ENCODE measurements around the gene TIMM17A. TPM values are rescaled to one million over a fixed set of nuclear protein-coding genes. Genes with fewer than 3 reads are reported as not detected.
A peak's percentile ranks its signal among the peaks of the same experiment; 100 is the strongest.

TIMM17A gene
- total and polyA plus RNA-seq, 2 of the 8 experiments (the other 6 are each of a cell fraction or from before 2014, with no cell fraction given), result 30.3 to 57.1 TPM

- TF ChIP-seq CEBPB (IDR thresholded peaks at IDR 0.05; ENCODE audit: low read depth, low read length) (no peak), SP1 (IDR thresholded peaks at IDR 0.05; ENCODE audit: low read depth, low read length) (peak; percentile 26; the same call in 1 of the 2 replicates), RAD21 (IDR thresholded peaks at IDR 0.05 in 1 of 2, conservative IDR thresholded peaks at IDR 0.05 in 1 of 2; ENCODE audit: low read depth in 2 of 2, low read length in 2 of 2) (peak; percentile 28 to 44; a peak in 3 of 4 replicates)
- TF ChIP-seq, protein P1, sequence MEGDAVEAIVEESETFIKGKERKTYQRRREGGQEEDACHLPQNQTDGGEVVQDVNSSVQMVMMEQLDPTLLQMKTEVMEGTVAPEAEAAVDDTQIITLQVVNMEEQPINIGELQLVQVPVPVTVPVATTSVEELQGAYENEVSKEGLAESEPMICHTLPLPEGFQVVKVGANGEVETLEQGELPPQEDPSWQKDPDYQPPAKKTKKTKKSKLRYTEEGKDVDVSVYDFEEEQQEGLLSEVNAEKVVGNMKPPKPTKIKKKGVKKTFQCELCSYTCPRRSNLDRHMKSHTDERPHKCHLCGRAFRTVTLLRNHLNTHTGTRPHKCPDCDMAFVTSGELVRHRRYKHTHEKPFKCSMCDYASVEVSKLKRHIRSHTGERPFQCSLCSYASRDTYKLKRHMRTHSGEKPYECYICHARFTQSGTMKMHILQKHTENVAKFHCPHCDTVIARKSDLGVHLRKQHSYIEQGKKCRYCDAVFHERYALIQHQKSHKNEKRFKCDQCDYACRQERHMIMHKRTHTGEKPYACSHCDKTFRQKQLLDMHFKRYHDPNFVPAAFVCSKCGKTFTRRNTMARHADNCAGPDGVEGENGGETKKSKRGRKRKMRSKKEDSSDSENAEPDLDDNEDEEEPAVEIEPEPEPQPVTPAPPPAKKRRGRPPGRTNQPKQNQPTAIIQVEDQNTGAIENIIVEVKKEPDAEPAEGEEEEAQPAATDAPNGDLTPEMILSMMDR (IDR thresholded peaks at IDR 0.05; ENCODE audit: control extremely low read depth in 1 of 3, insufficient read depth in 1 of 3, low read depth in 1 of 3, low read length in 3 of 3), result peak; percentile 11 to 52 (median 42)
- Histone ChIP-seq H3K4me1 (replicated peaks in 1 of 4; ENCODE audit: control insufficient read depth in 3 of 4, insufficient read depth in 4 of 4, low read length in 3 of 4) (peaks cover 7 to 19% (median 10%) of the 10 kb centered on the region in 4 experiments), H4K5ac (ENCODE audit: insufficient read length, low read depth, low read length) (no peak overlapping the region), H4K8ac (ENCODE audit: extremely low read depth, insufficient read depth, low read length) (no peak overlapping the region), H2BK5ac (ENCODE audit: low read depth, low read length) (no peak overlapping the region), H3K9ac (replicated peaks in 1 of 4; ENCODE audit: extremely low read depth in 1 of 4, low read depth in 3 of 4, low read length in 3 of 4) (no peak overlapping the region; a peak in 1 of 7 replicates), H2BK12ac (ENCODE audit: low read depth, low read length) (no peak overlapping the region), H4K91ac (replicated peaks; ENCODE audit: insufficient read length, low read length) (no peak overlapping the region), H3K14ac (ENCODE audit: insufficient read length) (no peak overlapping the region), H3K36me3 (ENCODE audit: control insufficient read depth in 2 of 4, insufficient read depth in 4 of 4, low read length in 3 of 4) (no peaks in the 10 kb centered on the region; a peak in 1 of 8 replicates), H3K4me2 (ENCODE audit: insufficient read depth in 1 of 2, low read depth in 2 of 2, low read length in 2 of 2) (peak overlapping the region; percentile 94 to 99), H3K79me2 (ENCODE audit: control insufficient read depth in 1 of 2, insufficient read depth in 2 of 2, low read length in 2 of 2) (no peaks in the 10 kb centered on the region), H2BK20ac (ENCODE audit: low read length) (no peak overlapping the region), H2AFZ (ENCODE audit: low read length) (no peak overlapping the region), H3K4me3 (ENCODE audit: extremely low read depth in 1 of 4, insufficient read depth in 2 of 4, low read depth in 3 of 4, low read length in 4 of 4) (peak overlapping the region in 3 of 4 experiments; percentile 1 to 64 (median 3); a peak in 4 of 8 replicates), H3K23me2 (ENCODE audit: low read depth, low read length) (peaks cover 8% of the 10 kb centered on the region), H4K20me1 (replicated peaks in 1 of 2; ENCODE audit: control insufficient read depth in 1 of 2, insufficient read depth in 2 of 2, low read length in 2 of 2) (no peaks in the 10 kb centered on the region), H2BK15ac (ENCODE audit: low read length) (no peak overlapping the region), H3K27ac (ENCODE audit: low read depth, low read length) (no peak overlapping the region), H3K23ac (ENCODE audit: insufficient read length) (no peak overlapping the region), H3K79me1 (ENCODE audit: low read depth, low read length) (no peaks in the 10 kb centered on the region), H3K27me3 (replicated peaks in 1 of 4; ENCODE audit: control insufficient read depth in 3 of 4, extremely low read depth in 1 of 4, insufficient read depth in 3 of 4, low read length in 3 of 4) (peaks cover 0 to 15% (median 13%) of the 10 kb centered on the region in 4 experiments; a peak in 6 of 7 replicates), H3K18ac (ENCODE audit: extremely low read depth, low read length) (no peak overlapping the region), H3K4ac (replicated peaks; ENCODE audit: insufficient read length, low read depth, low read length) (no peak overlapping the region), H2AK5ac (ENCODE audit: low read depth, low read length) (no peak overlapping the region; the same call in 1 of the 2 replicates), H3K56ac (replicated peaks; ENCODE audit: insufficient read length, low read depth, low read length) (no peak overlapping the region), H3K9me3 (ENCODE audit: insufficient read depth in 2 of 2, low read depth in 1 of 2, low read length in 1 of 2) (no peaks in the 10 kb centered on the region), H2BK120ac (replicated peaks; ENCODE audit: low read depth, low read length) (no peak overlapping the region)
- FAIRE-seq (peak; percentile 55), DNase-seq (ENCODE audit: low read depth in 1 of 2, low spot score in 2 of 2) (peak in 1 of 2 experiments; percentile 55)
- ChIA-PET CTCF (ENCODE audit: partially characterized antibody) (interaction anchor here (0.8 to 8.4 kb wide), 32 partner anchors 7 to 190 kb away, joined by 3 to 145 read pairs (median 6); partner anchors contain the start of gene TIMM17A), POLR2A (ENCODE audit: partially characterized antibody) (interaction anchor here (1.1 to 3.4 kb wide), 11 partner anchors 11 to 66 kb away, joined by 3 to 27 read pairs (median 4); partner anchors contain the start of gene TIMM17A)
- WGBS, 2 experiments (ENCODE audit: extremely low coverage in 1 of 2, insufficient coverage in 1 of 2, insufficient read length in 1 of 2, insufficient replicate concordance in 2 of 2, low coverage in 1 of 2, low lambda C conversion rate in 2 of 2, missing lambda C conversion rate in 1 of 2), result 37% methylated on average over 4 of the region's 4 CpGs; no CpG with 5 or more reads in 1 of the 2 experiments
These were observed 10.1 kb upstream of the TIMM17A start for GRCh38 chr1:201945157-201945556.
